ES-I3 (cell line): ENCODE measurements around the gene OAF.
"Not testable (repeated sequence)": the region's sequence is repeated elsewhere in the genome, so short reads cannot be mapped to it uniquely, and the experiment has no call there.

Source experiments
- H3K36me3 ChIP-seq: 2 replicates; pipeline ENCODE4 v1.6.1; 2013; ENCODE audit warnings: mild to moderate bottlenecking, low read length, control low read depth, moderate library complexity; ENCODE audit not compliant: insufficient read depth
- H3K4me1 ChIP-seq: 2 replicates; pipeline ENCODE4 v1.6.1; 2013; ENCODE audit warnings: mild to moderate bottlenecking, control low read depth, low read length; ENCODE audit not compliant: insufficient read depth
- H3K9ac ChIP-seq: 2 replicates; pipeline ENCODE4 v1.6.1; 2013; ENCODE audit warnings: low read depth, mild to moderate bottlenecking, low read length, moderate library complexity
- H3K9me3 ChIP-seq: 2 replicates; pipeline ENCODE4 v1.6.1; 2013; ENCODE audit warnings: mild to moderate bottlenecking, low read length, moderate library complexity; ENCODE audit not compliant: control insufficient read depth, insufficient read depth

Gene OAF

GRCh38 chr11:120180063-120180462 lies 30.8 kb upstream of the OAF start:
- H3K4me1 ChIP-seq = peaks cover 21% of the 10 kb centered on the region
- H3K36me3 ChIP-seq, H3K9ac ChIP-seq, H3K9me3 ChIP-seq: not testable (repeated sequence)

- no peaks in the 10 kb centered on the region for H3K36me3 ChIP-seq
- H3K9ac ChIP-seq = no peak overlapping the region; the same call in 1 of the 2 replicates
- no peaks in the 10 kb centered on the region for H3K9me3 ChIP-seq
- peaks cover 24% of the 10 kb centered on the region for H3K4me1 ChIP-seq
These were observed 30.1 kb upstream of the OAF start for GRCh38 chr11:120180551-120181232.

- Histone ChIP-seq H3K9ac (no peak overlapping the region), H3K36me3 (no peaks in the 10 kb centered on the region), H3K4me1 (peaks cover 24% of the 10 kb centered on the region), H3K9me3 (no peaks in the 10 kb centered on the region)
These were observed 29.4 kb upstream of the OAF start for GRCh38 chr11:120181376-120181975.

- Histone ChIP-seq H3K9me3 (no peaks in the 10 kb centered on the region), H3K4me1 (peaks cover 24% of the 10 kb centered on the region), H3K9ac (no peak overlapping the region), H3K36me3 (no peaks in the 10 kb centered on the region)
These were observed 28.5 kb upstream of the OAF start for GRCh38 chr11:120182372-120182771.

- Histone ChIP-seq H3K9me3 (no peaks in the 10 kb centered on the region), H3K9ac (no peak overlapping the region), H3K4me1 (peaks cover 24% of the 10 kb centered on the region), H3K36me3 (no peaks in the 10 kb centered on the region)
These were observed 27.9 kb upstream of the OAF start for GRCh38 chr11:120182790-120183491.

- H3K4me1 ChIP-seq = peaks cover 24% of the 10 kb centered on the region
- H3K36me3 ChIP-seq = no peaks in the 10 kb centered on the region
- H3K9me3 ChIP-seq = no peaks in the 10 kb centered on the region
- H3K9ac ChIP-seq = no peak overlapping the region
These were observed 27.1 kb upstream of the OAF start for GRCh38 chr11:120183701-120184141.

GRCh38 chr11:120184371-120184945 lies 26.4 kb upstream of the OAF start:
- H3K9ac ChIP-seq = no peak overlapping the region
- no peaks in the 10 kb centered on the region for H3K9me3 ChIP-seq
- no peaks in the 10 kb centered on the region for H3K36me3 ChIP-seq
- H3K4me1 ChIP-seq = peaks cover 22% of the 10 kb centered on the region

GRCh38 chr11:120184946-120185705 lies 25.7 kb upstream of the OAF start:
- Histone ChIP-seq H3K36me3 (no peaks in the 10 kb centered on the region), H3K4me1 (peaks cover 16% of the 10 kb centered on the region), H3K9ac (no peak overlapping the region)

GRCh38 chr11:120185706-120186455 lies 25.0 kb upstream of the OAF start:
- peaks cover 12% of the 10 kb centered on the region for H3K4me1 ChIP-seq

More at GRCh38 chr11:120184946-120185705, 25.7 kb upstream of the OAF start:
- no peaks in the 10 kb centered on the region for H3K9me3 ChIP-seq

GRCh38 chr11:120186456-120186773 lies 24.4 kb upstream of the OAF start:
- H3K9me3 ChIP-seq = no peaks in the 10 kb centered on the region
- H3K9ac ChIP-seq = no peak overlapping the region
- no peaks in the 10 kb centered on the region for H3K36me3 ChIP-seq
- peaks cover 13% of the 10 kb centered on the region; the same call in 1 of the 2 replicates for H3K4me1 ChIP-seq

More at GRCh38 chr11:120185706-120186455, 25.0 kb upstream of the OAF start:
- H3K36me3 ChIP-seq = no peaks in the 10 kb centered on the region
- no peaks in the 10 kb centered on the region for H3K9me3 ChIP-seq
- H3K9ac ChIP-seq = no peak overlapping the region

- Histone ChIP-seq H3K9me3 (no peaks in the 10 kb centered on the region), H3K36me3 (no peaks in the 10 kb centered on the region), H3K9ac (no peak overlapping the region), H3K4me1 (peaks cover 10% of the 10 kb centered on the region; the same call in 1 of the 2 replicates)
These were observed 23.8 kb upstream of the OAF start for GRCh38 chr11:120186774-120187591.

- Histone ChIP-seq H3K9me3 (no peaks in the 10 kb centered on the region), H3K9ac (no peak overlapping the region), H3K36me3 (no peaks in the 10 kb centered on the region), H3K4me1 (peaks cover 10% of the 10 kb centered on the region; the same call in 1 of the 2 replicates)
These were observed 22.5 kb upstream of the OAF start for GRCh38 chr11:120188371-120188770.
